PC-3 (cell line): ENCODE results near the gene WLS.

Experiments used
- EZH2phosphoT487 ChIP-seq: fragments of 300-600 bp; sonication (generic); IDR thresholded peaks from 2 replicates; pipeline ENCODE4 v1.6.1; 2018; ENCODE audit warnings: mild to moderate bottlenecking, antibody characterized with exemption, low read length, borderline replicate concordance
- TF ChIP-seq, protein P1 (sequence below): fragments of 300-600 bp; sonication (generic); conservative IDR thresholded peaks from 2 replicates; pipeline ENCODE4 v1.5.1; 2017; ENCODE audit warnings: antibody characterized with exemption, low read depth, mild to moderate bottlenecking, low read length

DNA sequence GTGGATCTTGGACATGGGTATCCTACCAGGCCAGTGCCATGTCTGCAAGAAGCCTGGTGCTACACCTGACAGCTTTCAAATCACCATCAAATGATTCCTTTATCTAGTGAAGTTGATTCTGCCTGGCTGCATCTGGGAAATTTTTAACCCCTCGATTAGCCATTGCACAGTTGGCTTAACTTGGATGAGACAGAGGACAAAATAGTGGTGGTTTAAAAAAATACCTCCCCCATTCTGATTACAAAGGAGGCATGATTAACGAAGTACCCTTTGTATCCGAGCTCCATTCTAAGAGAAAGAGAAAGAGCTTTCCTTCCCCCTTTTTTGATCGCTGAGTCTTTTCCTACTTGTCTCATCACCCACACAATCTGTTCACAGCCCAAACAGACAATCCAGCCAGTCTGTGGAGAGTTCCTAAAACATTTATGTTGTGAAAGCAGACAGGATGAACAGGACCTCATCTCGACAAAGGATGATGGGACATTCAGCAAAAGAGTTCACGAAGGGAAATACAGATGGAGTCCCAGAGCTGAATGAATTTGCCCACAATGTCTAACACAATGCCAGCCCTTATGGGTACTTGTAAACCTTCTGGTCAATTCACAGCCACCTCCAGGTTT, 20.5 kb downstream of the WLS start:
- no peak for TF ChIP-seq EZH2phosphoT487
- TF ChIP-seq, protein P1, sequence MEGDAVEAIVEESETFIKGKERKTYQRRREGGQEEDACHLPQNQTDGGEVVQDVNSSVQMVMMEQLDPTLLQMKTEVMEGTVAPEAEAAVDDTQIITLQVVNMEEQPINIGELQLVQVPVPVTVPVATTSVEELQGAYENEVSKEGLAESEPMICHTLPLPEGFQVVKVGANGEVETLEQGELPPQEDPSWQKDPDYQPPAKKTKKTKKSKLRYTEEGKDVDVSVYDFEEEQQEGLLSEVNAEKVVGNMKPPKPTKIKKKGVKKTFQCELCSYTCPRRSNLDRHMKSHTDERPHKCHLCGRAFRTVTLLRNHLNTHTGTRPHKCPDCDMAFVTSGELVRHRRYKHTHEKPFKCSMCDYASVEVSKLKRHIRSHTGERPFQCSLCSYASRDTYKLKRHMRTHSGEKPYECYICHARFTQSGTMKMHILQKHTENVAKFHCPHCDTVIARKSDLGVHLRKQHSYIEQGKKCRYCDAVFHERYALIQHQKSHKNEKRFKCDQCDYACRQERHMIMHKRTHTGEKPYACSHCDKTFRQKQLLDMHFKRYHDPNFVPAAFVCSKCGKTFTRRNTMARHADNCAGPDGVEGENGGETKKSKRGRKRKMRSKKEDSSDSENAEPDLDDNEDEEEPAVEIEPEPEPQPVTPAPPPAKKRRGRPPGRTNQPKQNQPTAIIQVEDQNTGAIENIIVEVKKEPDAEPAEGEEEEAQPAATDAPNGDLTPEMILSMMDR, result no peak
